Measurements from ENCODE around the gene SMG6. TPM values are rescaled to one million over a fixed set of nuclear protein-coding genes. Genes with fewer than 3 reads are reported as not detected.

SMG6 gene
- total and polyA plus RNA-seq, 2 of the 8 experiments (the other 6 are each of a cell fraction or from before 2014, with no cell fraction given): 18.5 to 25.2 TPM

DNA sequence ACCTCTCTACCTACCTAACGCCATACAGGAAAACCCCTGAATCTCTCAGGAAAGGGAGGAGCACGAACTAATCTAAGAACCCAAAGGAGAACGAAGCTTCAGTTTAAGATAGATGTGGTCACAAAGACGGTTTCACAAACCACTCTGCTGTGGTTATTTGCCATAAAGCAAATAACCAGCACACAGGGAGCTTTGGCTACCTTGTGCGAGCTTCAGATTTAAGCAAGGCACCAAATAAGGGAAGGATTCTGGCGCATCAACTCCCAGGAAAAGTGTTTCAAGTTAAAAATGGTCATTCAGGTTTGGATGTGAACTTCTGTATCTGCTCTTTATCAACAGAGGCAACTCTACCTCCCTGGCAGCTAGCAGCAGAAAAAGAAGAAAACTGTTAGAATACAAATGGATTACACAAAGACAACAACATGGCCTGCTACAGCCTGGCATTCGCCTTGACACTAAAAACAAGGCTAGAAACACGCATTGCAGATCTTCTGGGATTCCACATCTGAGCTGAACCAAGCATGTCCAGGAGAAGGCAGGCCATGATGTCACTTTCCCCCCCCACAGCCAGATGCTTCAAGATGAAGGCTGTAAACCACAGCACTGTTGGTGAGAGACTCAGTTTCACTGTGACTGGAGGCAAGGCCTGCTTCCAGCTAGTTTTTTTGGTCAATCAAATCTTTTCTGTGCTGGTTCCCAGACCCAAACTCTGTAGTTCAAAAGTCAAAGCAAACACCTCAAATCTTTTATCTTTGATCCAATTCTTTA, 43.6 kb downstream of the SMG6 start:
- Histone ChIP-seq H4K91ac (replicated peaks; ENCODE audit: insufficient read length, low read length) (no peak overlapping the region), H3K9ac (replicated peaks in 1 of 4; ENCODE audit: extremely low read depth in 1 of 4, low read depth in 3 of 4, low read length in 3 of 4) (no peak overlapping the region), H4K5ac (ENCODE audit: insufficient read length, low read depth, low read length) (no peak overlapping the region), H3K4me2 (ENCODE audit: insufficient read depth in 1 of 2, low read depth in 2 of 2, low read length in 2 of 2) (no peak overlapping the region), H3K4me3 (ENCODE audit: extremely low read depth in 1 of 4, insufficient read depth in 2 of 4, low read depth in 3 of 4, low read length in 4 of 4) (no peak overlapping the region), H3K27me3 (replicated peaks in 1 of 4; ENCODE audit: control insufficient read depth in 3 of 4, extremely low read depth in 1 of 4, insufficient read depth in 3 of 4, low read length in 3 of 4) (no peaks in the 10 kb centered on the region), H3K9me3 (ENCODE audit: insufficient read depth in 2 of 2, low read depth in 1 of 2, low read length in 1 of 2) (no peaks in the 10 kb centered on the region), H2AFZ (ENCODE audit: low read length) (no peak overlapping the region), H3K56ac (replicated peaks; ENCODE audit: insufficient read length, low read depth, low read length) (no peak overlapping the region), H3K79me1 (ENCODE audit: low read depth, low read length) (no peaks in the 10 kb centered on the region), H3K23ac (ENCODE audit: insufficient read length) (no peak overlapping the region), H2BK20ac (ENCODE audit: low read length) (no peak overlapping the region), H3K36me3 (ENCODE audit: control insufficient read depth in 2 of 4, insufficient read depth in 4 of 4, low read length in 3 of 4) (no peaks in the 10 kb centered on the region; a peak in 1 of 8 replicates), H2BK120ac (replicated peaks; ENCODE audit: low read depth, low read length) (no peak overlapping the region), H3K14ac (ENCODE audit: insufficient read length) (no peak overlapping the region), H2BK5ac (ENCODE audit: low read depth, low read length) (no peak overlapping the region), H2BK12ac (ENCODE audit: low read depth, low read length) (no peak overlapping the region), H4K20me1 (replicated peaks in 1 of 2; ENCODE audit: control insufficient read depth in 1 of 2, insufficient read depth in 2 of 2, low read length in 2 of 2) (peaks cover 0 to 2% of the 10 kb centered on the region in 2 experiments), H4K8ac (ENCODE audit: extremely low read depth, insufficient read depth, low read length) (no peak overlapping the region; the same call in 1 of the 2 replicates), H3K79me2 (ENCODE audit: control insufficient read depth in 1 of 2, insufficient read depth in 2 of 2, low read length in 2 of 2) (no peaks in the 10 kb centered on the region), H3K27ac (ENCODE audit: low read depth, low read length) (no peak overlapping the region), H3K23me2 (ENCODE audit: low read depth, low read length) (no peaks in the 10 kb centered on the region), H3K18ac (ENCODE audit: extremely low read depth, low read length) (no peak overlapping the region), H2AK5ac (ENCODE audit: low read depth, low read length) (no peak overlapping the region), H3K4ac (replicated peaks; ENCODE audit: insufficient read length, low read depth, low read length) (no peak overlapping the region), H2BK15ac (ENCODE audit: low read length) (no peak overlapping the region), H3K4me1 (replicated peaks in 1 of 4; ENCODE audit: control insufficient read depth in 3 of 4, insufficient read depth in 4 of 4, low read length in 3 of 4) (no peaks in the 10 kb centered on the region)
- WGBS, 2 experiments (ENCODE audit: extremely low coverage in 1 of 2, insufficient coverage in 1 of 2, insufficient read length in 1 of 2, insufficient replicate concordance in 2 of 2, low coverage in 1 of 2, low lambda C conversion rate in 2 of 2, missing lambda C conversion rate in 1 of 2): 86% methylated on average over 8 of the region's 8 CpGs; no CpG with 5 or more reads in 1 of the 2 experiments
- DNase-seq (ENCODE audit: low read depth in 1 of 2, low spot score in 2 of 2) (no peak), FAIRE-seq (no peak)
- TF ChIP-seq SIN3A (conservative IDR thresholded peaks at IDR 0.05 in 1 of 2, IDR thresholded peaks at IDR 0.05 in 1 of 2; ENCODE audit: low read depth in 1 of 2, low read length in 2 of 2) (no peak), BRCA1 (IDR thresholded peaks at IDR 0.05; ENCODE audit: low read depth, low read length) (no peak), CTBP2 (IDR thresholded peaks at IDR 0.05; ENCODE audit: borderline replicate concordance, insufficient read depth, insufficient read length, low read length) (no peak), SRF (IDR thresholded peaks at IDR 0.05; ENCODE audit: low read depth, low read length) (no peak), SP2 (IDR thresholded peaks at IDR 0.05; ENCODE audit: low read length) (no peak)
- CTCF ChIA-PET (ENCODE audit: partially characterized antibody): interaction anchor here (0.7 to 2.7 kb wide), 8 partner anchors 11 to 1528 kb away, joined by 3 to 17 read pairs (median 3); partner anchors contain the start of gene HIC1
- POLR2A ChIA-PET (ENCODE audit: partially characterized antibody): interaction anchor here (0.6 to 0.7 kb wide), 3 partner anchors 8 to 95 kb away, joined by 3 read pairs; no protein-coding TSS in a partner anchor
